H1 (cell line): Measurements from ENCODE around the gene PPP1R1A. TPM values are rescaled to one million over a fixed set of nuclear protein-coding genes. Genes with fewer than 3 reads are reported as not detected.

ENCODE experiments used
- CHD7 ChIP-seq: fragments of 300-600 bp; sonication (generic); IDR thresholded peaks from 2 replicates; pipeline ENCODE4 v1.7.1; 2012; ENCODE audit warnings: low read length, moderate library complexity, mild to moderate bottlenecking, inconsistent platforms; ENCODE audit not compliant: insufficient replicate concordance
- polyA plus RNA-seq, 7 experiments: library from polyadenylated mRNA; depleted of rRNA in 3 of 7; stranded (reverse) in 5 of 7; unstranded in 2 of 7; fragments of >200 nt in 5 of 7; fragments of 200-250 nt in 2 of 7; gene quantifications; 1 replicate in 5 of 7; 2 replicates in 1 of 7; 4 replicates in 1 of 7; pipeline versions ENCODE4 v1.2.1 to v1.2.3, GENCODE V29; 2011 to 2013; ENCODE audit warnings: missing spikeins in 2 of 7, mixed read lengths in 2 of 7
- total RNA-seq: library from RNA; stranded (reverse); fragmentation: NEBNext Ultra II Directional; extraction: Animal tissue kit (Norgen Biotek cat#: 25700); gene quantifications from 2 replicates; pipeline ENCODE4 v1.2.1, GENCODE V29; 2021

PPP1R1A gene
- total and polyA plus RNA-seq, 2 of the 8 experiments (the other 6 are each of a cell fraction or from before 2014, with no cell fraction given), result 5.8 to 13.1 TPM

- TF ChIP-seq CHD7, result no peak
- TF ChIP-seq, all 59 proteins: peak for 0
These were observed 9.2 kb downstream of the PPP1R1A start (continued) for GRCh38 chr12:54579258-54579657.
